Thyroid gland (tissue), 4 donors: Measurements from ENCODE around the gene SP9. TPM values are rescaled to one million over a fixed set of nuclear protein-coding genes. Genes with fewer than 3 reads are reported as not detected.

Experiments
- DNase-seq, 2 donors: peaks; one replicate each; pipeline ENCODE4 v3.0.0-alpha.2; 2019
- H3K27ac ChIP-seq, 3 donors: fragments of 200-600 bp; sonication (generic); 1 replicate in 2 of 3; 2 replicates in 1 of 3; pipeline ENCODE4 v1.5.1; 2016 to 2019; ENCODE audit warnings: mild to moderate bottlenecking in 1 of 3, moderate library complexity in 1 of 3
- H3K27me3 ChIP-seq: fragments of 200-600 bp; sonication (generic); one replicate; pipeline ENCODE4 v1.5.1; 2019
- H3K36me3 ChIP-seq, 2 donors: fragments of 200-600 bp; sonication (generic); one replicate each; pipeline ENCODE4 v1.5.1; 2016 to 2019
- H3K4me1 ChIP-seq, 2 donors: fragments of 200-600 bp; sonication (generic); one replicate each; pipeline ENCODE4 v1.5.1; 2017 to 2019
- H3K4me3 ChIP-seq, 3 donors: fragments of 200-600 bp; sonication (generic); replicated peaks in 1 of 3; 1 replicate in 2 of 3; 2 replicates in 1 of 3; pipeline ENCODE4 v1.5.1; 2016; ENCODE audit warnings: mild to moderate bottlenecking in 1 of 3
- H3K9me3 ChIP-seq: fragments of 200-600 bp; sonication (generic); one replicate; pipeline ENCODE4 v1.5.1; 2017
- CTCF ChIP-seq, 6 experiments: fragments of 200-600 bp in 3 of 6; fragments of 450-650 bp in 3 of 6; sonication (generic) in 3 of 6; IDR thresholded peaks; one replicate each; pipeline ENCODE4 v1.5.1; 2016 to 2019; ENCODE audit warnings: antibody characterized with exemption in 6 of 6, mild to moderate bottlenecking in 2 of 6, inconsistent platforms in 1 of 6, moderate library complexity in 1 of 6
- POLR2A ChIP-seq, 2 donors: fragments of 450-650 bp; IDR thresholded peaks; one replicate each; pipeline ENCODE4 v1.6.1; 2017; ENCODE audit warnings: antibody characterized with exemption in 2 of 2, mild to moderate bottlenecking in 2 of 2, moderate library complexity in 1 of 2
- WGBS, 2 donors: methylation state at CpG; one replicate each; pipeline ENCODE4 v1.1.5; 2017; 5-methylcytosine and 5-hydroxymethylcytosine counted together
- intact Hi-C: fragments of 100-400 bp; cut with DNase I; formaldehyde crosslinking; loops from one replicate; pipeline ENCODE4 v1.15.1; 2023
- total RNA-seq, 4 donors: library from RNA; depleted of rRNA; stranded (reverse); fragments of >200 nt; gene quantifications; one replicate each; pipeline ENCODE4 v1.2.3, GENCODE V29; 2016

Gene SP9
- total RNA-seq, 4 donors from 2014 or later: not detected

- intact Hi-C loops: no loop called here
- Histone ChIP-seq H3K4me1 (peaks cover 29 to 45% of the 10 kb centered on the region in 2 donors), H3K27me3 (peaks cover 90% of the 10 kb centered on the region), H3K9me3 (no peaks in the 10 kb centered on the region), H3K36me3 (no peaks in the 10 kb centered on the region), H3K4me3 (no peak overlapping the region), H3K27ac (no peak overlapping the region)
- 13 to 20% methylated on average over 15 of the region's 15 CpGs for WGBS, 2 donors
- no peak for TF ChIP-seq POLR2A (IDR thresholded peaks at IDR 0.05)
- no peak for TF ChIP-seq CTCF (IDR thresholded peaks at IDR 0.05)
- no peak for DNase-seq
Measured at GRCh38 chr2:174333017-174333371, 1.8 kb upstream of the SP9 start.

- Histone ChIP-seq H3K27me3 (peaks cover 91% of the 10 kb centered on the region), H3K4me1 (peaks cover 26 to 42% of the 10 kb centered on the region in 2 donors), H3K4me3 (no peak overlapping the region), H3K27ac (no peak overlapping the region), H3K36me3 (no peaks in the 10 kb centered on the region), H3K9me3 (no peaks in the 10 kb centered on the region)
- DNase-seq: no peak
- TF ChIP-seq CTCF (IDR thresholded peaks at IDR 0.05): no peak
- intact Hi-C loops: no loop called here
- 9 to 19% methylated on average over 26 to 39 of the region's 41 CpGs for WGBS, 2 donors
Measured at GRCh38 chr2:174333372-174334277, 1.1 kb upstream of the SP9 start.

- H3K27me3 ChIP-seq: peaks cover 91% of the 10 kb centered on the region
- peaks cover 26 to 41% of the 10 kb centered on the region in 2 donors for H3K4me1 ChIP-seq
- H3K36me3 ChIP-seq: no peaks in the 10 kb centered on the region
- no peak for DNase-seq
- H3K4me3 ChIP-seq: no peak overlapping the region
- H3K27ac ChIP-seq: no peak overlapping the region
- 28 to 29% methylated on average over 11 of the region's 11 CpGs for WGBS, 2 donors
- intact Hi-C loops: no loop called here
- TF ChIP-seq POLR2A (IDR thresholded peaks at IDR 0.05) (no peak), CTCF (IDR thresholded peaks at IDR 0.05) (no peak)
- H3K9me3 ChIP-seq: no peaks in the 10 kb centered on the region
Measured at GRCh38 chr2:174334278-174334715, 457 bp upstream of the SP9 start.

GRCh38 chr2:174335254-174335987 is 667 bp downstream of the SP9 start:
- no peak for DNase-seq
- H3K27ac ChIP-seq: no peak overlapping the region
- 7% methylated on average over 36 to 47 of the region's 47 CpGs for WGBS, 2 donors
- intact Hi-C loops: no loop called here
- H3K27me3 ChIP-seq: peaks cover 91% of the 10 kb centered on the region
- no peaks in the 10 kb centered on the region for H3K36me3 ChIP-seq
- H3K9me3 ChIP-seq: no peaks in the 10 kb centered on the region
- H3K4me1 ChIP-seq: peaks cover 26 to 46% of the 10 kb centered on the region in 2 donors
- no peak overlapping the region for H3K4me3 ChIP-seq
- TF ChIP-seq CTCF (IDR thresholded peaks at IDR 0.05): no peak
- TF ChIP-seq POLR2A (IDR thresholded peaks at IDR 0.05): no peak
